Neural crest cell (in vitro differentiated cells): ENCODE measurements around the gene AJM1. TPM values are rescaled to one million over a fixed set of nuclear protein-coding genes. Genes with fewer than 3 reads are reported as not detected.

Experiments
- DNase-seq: peaks from one replicate; pipeline ENCODE4 v3.0.0; 2021; ENCODE audit warnings: low read depth, mixed read lengths, low spot score
- H3K27ac Mint-ChIP-seq: one replicate; pipeline ENCODE4 v1.8.0; 2021; ENCODE audit warnings: mild to moderate bottlenecking, mixed read lengths; ENCODE audit not compliant: unreplicated experiment
- H3K27me3 Mint-ChIP-seq: 2 replicates; pipeline ENCODE4 v1.8.0; 2021; ENCODE audit warnings: low read depth, mild to moderate bottlenecking, mixed read lengths
- H3K36me3 Mint-ChIP-seq: 2 replicates; pipeline ENCODE4 v1.8.0; 2021; ENCODE audit warnings: low read depth, mild to moderate bottlenecking, mixed read lengths
- H3K4me1 Mint-ChIP-seq: 2 replicates; pipeline ENCODE4 v1.8.0; 2021; ENCODE audit warnings: mixed read lengths
- H3K4me3 Mint-ChIP-seq: one replicate; pipeline ENCODE4 v1.8.0; 2021; ENCODE audit warnings: mild to moderate bottlenecking, mixed read lengths
- H3K9me3 Mint-ChIP-seq: 2 replicates; pipeline ENCODE4 v1.8.0; 2021; ENCODE audit warnings: mixed read lengths
- CTCF ChIP-seq: fragments of 200-600 bp; sonication (generic); conservative IDR thresholded peaks from 2 replicates; pipeline ENCODE4 v1.5.0; 2021; ENCODE audit warnings: antibody characterized with exemption, mild to moderate bottlenecking
- total RNA-seq: library from RNA; stranded (reverse); gene quantifications from 2 replicates; pipeline ENCODE4 v1.2.1, GENCODE V29; 2021

Gene AJM1
- total RNA-seq, 1 donor from 2014 or later: 2.8 TPM

- Mint-ChIP-seq H3K27me3 (peaks cover 36% of the 10 kb centered on the region), H3K4me3 (peak overlapping the region; percentile 81), H3K4me1 (peaks cover 13% of the 10 kb centered on the region), H3K36me3 (peaks cover 7% of the 10 kb centered on the region), H3K9me3 (no peaks in the 10 kb centered on the region), H3K27ac (no peak overlapping the region)
- DNase-seq: no peak
- TF ChIP-seq CTCF: no peak
Observed at GRCh38 chr9:136803551-136804508, 38.4 kb upstream of the AJM1 start.

GRCh38 chr9:136804509-136805206 lies 37.6 kb upstream of the AJM1 start:
- peaks cover 8% of the 10 kb centered on the region for H3K36me3 Mint-ChIP-seq
- H3K9me3 Mint-ChIP-seq: no peaks in the 10 kb centered on the region
- peaks cover 31% of the 10 kb centered on the region for H3K27me3 Mint-ChIP-seq
- peak overlapping the region; percentile 81 for H3K4me3 Mint-ChIP-seq
- no peak overlapping the region for H3K27ac Mint-ChIP-seq
- DNase-seq: no peak
- TF ChIP-seq CTCF: no peak
- peaks cover 21% of the 10 kb centered on the region for H3K4me1 Mint-ChIP-seq

- no peak for TF ChIP-seq CTCF
- Mint-ChIP-seq H3K27ac (no peak overlapping the region), H3K27me3 (peaks cover 29% of the 10 kb centered on the region), H3K4me1 (peaks cover 24% of the 10 kb centered on the region), H3K9me3 (no peaks in the 10 kb centered on the region), H3K36me3 (peaks cover 13% of the 10 kb centered on the region), H3K4me3 (peak overlapping the region; percentile 84)
- DNase-seq: no peak
Observed at GRCh38 chr9:136805207-136805740, 37.0 kb upstream of the AJM1 start.

- Mint-ChIP-seq H3K9me3 (no peaks in the 10 kb centered on the region), H3K36me3 (peaks cover 15% of the 10 kb centered on the region), H3K27ac (no peak overlapping the region), H3K4me1 (peaks cover 20% of the 10 kb centered on the region), H3K27me3 (peaks cover 21% of the 10 kb centered on the region), H3K4me3 (peak overlapping the region; percentile 90)
- TF ChIP-seq CTCF: no peak
- no peak for DNase-seq
Observed at GRCh38 chr9:136806067-136806466, 36.2 kb upstream of the AJM1 start.

GRCh38 chr9:136806631-136807201 lies 35.6 kb upstream of the AJM1 start:
- Mint-ChIP-seq H3K36me3 (peaks cover 15% of the 10 kb centered on the region), H3K27ac (no peak overlapping the region), H3K4me1 (peaks cover 21% of the 10 kb centered on the region), H3K27me3 (peaks cover 14% of the 10 kb centered on the region), H3K4me3 (peak overlapping the region; percentile 90), H3K9me3 (no peaks in the 10 kb centered on the region)
- no peak for DNase-seq
- no peak for TF ChIP-seq CTCF
